Endothelial cell of umbilical vein (primary cell): Measurements from ENCODE around the gene ETS2. TPM values are rescaled to one million over a fixed set of nuclear protein-coding genes. Genes with fewer than 3 reads are reported as not detected.

Experiments used
- BruUV-seq: library from RNA; stranded (reverse); fragments of 400-500 nt; replicated peaks from 2 replicates; lab custom pipeline; 2021; lab: Mats Ljungman, UMichigan
- CTCF ChIA-PET: fragments of 300-600, 350-600 bp; sonication (Branson Sonifier 250); formaldehyde crosslinking; loops from one replicate; lab custom pipeline; 2021; ENCODE audit warnings: antibody characterized with exemption, inconsistent platforms; lab: Charles Lee
- POLR2A ChIA-PET: fragments of 300-600, 350-600 bp; sonication (Branson Sonifier 250); formaldehyde crosslinking; loops from one replicate; lab custom pipeline; 2021; ENCODE audit warnings: antibody characterized with exemption, inconsistent platforms; lab: Charles Lee
- DNase-seq: peaks from one replicate; pipeline ENCODE4 v3.0.0-alpha.2; 2011; ENCODE audit warnings: low read depth, low spot score
- FAIRE-seq: peaks from 2 replicates; lab custom pipeline; 2011; peaks lifted over from hg19 to GRCh38; lab: Jason Lieb, UNC
- H2AFZ ChIP-seq: 2 replicates; pipeline ENCODE4 v1.6.0; 2012; ENCODE audit warnings: low read depth, low read length, control low read depth, inconsistent platforms
- H3K27ac ChIP-seq: 2 replicates; pipeline ENCODE4 v1.5.1; 2011; ENCODE audit warnings: low read depth, mild to moderate bottlenecking, control low read depth, low read length, moderate library complexity; ENCODE audit not compliant: insufficient read depth
- H3K27me3 ChIP-seq, 2 experiments: 2 replicates each; pipeline versions ENCODE4 v1.6.0 to v1.6.1; 2011; ENCODE audit warnings: low read length in 2 of 2, mixed read lengths in 1 of 2; ENCODE audit not compliant: control insufficient read depth in 2 of 2, insufficient read depth in 2 of 2
- H3K36me3 ChIP-seq, 2 experiments: 2 replicates in 1 of 2; 3 replicates in 1 of 2; pipeline ENCODE4 v1.5.1; 2011; ENCODE audit warnings: low read length in 2 of 2, mild to moderate bottlenecking in 1 of 2, moderate library complexity in 1 of 2; ENCODE audit not compliant: control insufficient read depth in 2 of 2, insufficient read depth in 2 of 2; ENCODE audit errors: extremely low read depth in 1 of 2
- H3K4me1 ChIP-seq: 3 replicates; pipeline ENCODE4 v1.5.1; 2011; ENCODE audit warnings: mild to moderate bottlenecking, low read length; ENCODE audit not compliant: control insufficient read depth, insufficient read depth; ENCODE audit errors: extremely low read depth
- H3K4me2 ChIP-seq: 2 replicates; pipeline ENCODE4 v1.6.1; 2011; ENCODE audit warnings: low read length, control low read depth, mixed read lengths; ENCODE audit not compliant: insufficient read depth
- H3K4me3 ChIP-seq, 3 experiments: fragments of 200-600 bp in 1 of 3; sonication (generic), shearing (Covaris generic) in 1 of 3; replicated peaks in 1 of 3; 2 replicates each; pipeline ENCODE4 v1.5.1; 2011 to 2016; ENCODE audit warnings: control low read depth in 3 of 3, low read length in 3 of 3, mild to moderate bottlenecking in 2 of 3, inconsistent platforms in 1 of 3, low read depth in 1 of 3, moderate library complexity in 1 of 3; ENCODE audit not compliant: insufficient read depth in 1 of 3
- H3K79me2 ChIP-seq: 2 replicates; pipeline ENCODE4 v1.6.0; 2012; ENCODE audit warnings: low read length, inconsistent platforms; ENCODE audit not compliant: control insufficient read depth, insufficient read depth
- H3K9ac ChIP-seq: replicated peaks from 2 replicates; pipeline ENCODE3; 2011; ENCODE audit warnings: low read length, control low read depth; ENCODE audit not compliant: insufficient read depth; ENCODE audit errors: extremely low read depth
- H3K9me1 ChIP-seq: replicated peaks from 3 replicates; pipeline ENCODE4 v1.6.0; 2011; ENCODE audit warnings: mild to moderate bottlenecking, low read length; ENCODE audit not compliant: control insufficient read depth, insufficient read depth; ENCODE audit errors: extremely low read depth
- H3K9me3 ChIP-seq: replicated peaks from 2 replicates; pipeline ENCODE4 v1.5.1; 2012; ENCODE audit warnings: low read length, inconsistent platforms; ENCODE audit not compliant: control insufficient read depth, insufficient read depth
- H4K20me1 ChIP-seq: replicated peaks from 2 replicates; pipeline ENCODE3; 2011; ENCODE audit warnings: mild to moderate bottlenecking, low read length; ENCODE audit not compliant: control insufficient read depth, insufficient read depth; ENCODE audit errors: extremely low read depth
- CTCF ChIP-seq, 2 donors: IDR thresholded peaks; 1 replicate in 1 of 2; 2 replicates in 1 of 2; pipeline ENCODE4 v1.5.1; 2011; ENCODE audit warnings: low read length in 2 of 2, mild to moderate bottlenecking in 2 of 2, moderate library complexity in 2 of 2, control low read depth in 1 of 2, inconsistent platforms in 1 of 2, low read depth in 1 of 2; ENCODE audit not compliant: insufficient read depth in 1 of 2; ENCODE audit errors: extremely low read depth in 1 of 2
- EZH2 ChIP-seq: IDR thresholded peaks from 2 replicates; pipeline ENCODE4 v1.6.1; 2012; ENCODE audit warnings: borderline replicate concordance, low read depth, mild to moderate bottlenecking, moderate library complexity, low read length, inconsistent platforms; ENCODE audit not compliant: severe bottlenecking
- FOS ChIP-seq: IDR thresholded peaks from 2 replicates; pipeline ENCODE4 v1.6.1; 2011; ENCODE audit warnings: mild to moderate bottlenecking, low read length, moderate library complexity, borderline replicate concordance; ENCODE audit not compliant: insufficient read depth
- GATA2 ChIP-seq: IDR thresholded peaks from 2 replicates; pipeline ENCODE4 v1.7.0; 2011; ENCODE audit warnings: low read depth, mild to moderate bottlenecking, moderate library complexity, mixed read lengths, low read length; ENCODE audit not compliant: insufficient read length, insufficient read depth
- JUN ChIP-seq: IDR thresholded peaks from 2 replicates; pipeline ENCODE4 v1.6.1; 2011; ENCODE audit warnings: borderline replicate concordance, low read depth; ENCODE audit not compliant: insufficient read length, insufficient read depth
- MAX ChIP-seq: IDR thresholded peaks from 2 replicates; pipeline ENCODE4 v1.6.1; 2011; ENCODE audit not compliant: insufficient read depth, insufficient read length
- MYC ChIP-seq: IDR thresholded peaks from one replicate; pipeline ENCODE4 v1.6.1; 2011; ENCODE audit warnings: mild to moderate bottlenecking, low read depth, low read length
- POLR2A ChIP-seq: IDR thresholded peaks from 2 replicates; pipeline ENCODE4 v1.6.1; 2012; ENCODE audit warnings: low read depth, mild to moderate bottlenecking, control low read depth, low read length
- POLR2AphosphoS5 ChIP-seq: IDR thresholded peaks from 2 replicates; pipeline ENCODE4 v1.6.1; 2012; ENCODE audit warnings: low read depth, mild to moderate bottlenecking, control low read depth, low read length, moderate library complexity; ENCODE audit not compliant: insufficient read depth
- dilution Hi-C: fragments of 300-500 bp; cut with MboI; formaldehyde crosslinking; loops from one replicate; pipeline ENCODE4 v1.15.0; 2019; ENCODE audit warnings: low sequenced_read_pairs; ENCODE audit not compliant: extremely low pct_ligation_motif_present
- intact Hi-C: fragments of 100-400 bp; cut with micrococcal nuclease; formaldehyde crosslinking; loops from one replicate; pipeline ENCODE4 v1.10.0; 2022
- polyA plus RNA-seq, 4 experiments: library from polyadenylated mRNA; depleted of rRNA in 3 of 4; stranded (reverse) in 3 of 4; unstranded in 1 of 4; fragments of >200 nt; gene quantifications; 2 replicates each; pipeline versions ENCODE4 v1.2.1 to v1.2.3, GENCODE V29; 2011 to 2012; ENCODE audit warnings: missing spikeins in 1 of 4
- total RNA-seq: library from RNA; stranded (reverse); gene quantifications from 2 replicates; pipeline ENCODE4 v1.2.3, GENCODE V29; 2021

Gene ETS2
- total and polyA plus RNA-seq, 2 donors (not counting 3 experiments of a cell fraction or from before 2014, with no cell fraction given), result 16.3 to 54.5 TPM

- Histone ChIP-seq H3K4me3 (no peak overlapping the region), H3K36me3 (no peaks in the 10 kb centered on the region), H3K4me1 (no peaks in the 10 kb centered on the region), H2AFZ (no peak overlapping the region), H3K9me3 (no peaks in the 10 kb centered on the region), H4K20me1 (no peaks in the 10 kb centered on the region), H3K9me1 (no peaks in the 10 kb centered on the region), H3K9ac (no peak overlapping the region), H3K27ac (no peak overlapping the region), H3K4me2 (no peak overlapping the region), H3K27me3 (no peaks in the 10 kb centered on the region), H3K79me2 (no peaks in the 10 kb centered on the region)
- ChIA-PET POLR2A (no interaction called here), CTCF (interaction anchor here (1.5 to 1.7 kb wide), 2 partner anchors 61 to 126 kb away, joined by 3 to 5 read pairs; no protein-coding TSS in a partner anchor)
- dilution Hi-C loops, result no loop called here
- FAIRE-seq (no peak), DNase-seq (no peak)
- TF ChIP-seq MAX (no peak), FOS (no peak), POLR2AphosphoS5 (no peak), POLR2A (no peak), CTCF (IDR thresholded peaks at IDR 0.05; ENCODE audit: extremely low read depth in 1 of 2, insufficient read depth in 1 of 2, low read depth in 1 of 2, low read length in 2 of 2) (no peak), MYC (no peak), EZH2 (no peak), JUN (no peak), GATA2 (no peak)
- intact Hi-C loops, result no loop called here
- no TSS peak for BruUV-seq
Measured at GRCh38 chr21:38794978-38795377, 10.8 kb upstream of the ETS2 start.
